C4-2B (cell line): ENCODE measurements around the gene PTPRF.

ENCODE experiments used
- H3K27ac ChIP-seq: fragments of 450-650 bp; 2 replicates; pipeline ENCODE4 v1.5.1; 2017
- CTCF ChIP-seq: fragments of 450-650 bp; conservative IDR thresholded peaks from 2 replicates; pipeline ENCODE4 v1.5.1; 2017; ENCODE audit warnings: mild to moderate bottlenecking
- ZFX ChIP-seq: fragments of 450-650 bp; IDR thresholded peaks from 2 replicates; pipeline ENCODE4 v1.6.1; 2017

Gene PTPRF

DNA sequence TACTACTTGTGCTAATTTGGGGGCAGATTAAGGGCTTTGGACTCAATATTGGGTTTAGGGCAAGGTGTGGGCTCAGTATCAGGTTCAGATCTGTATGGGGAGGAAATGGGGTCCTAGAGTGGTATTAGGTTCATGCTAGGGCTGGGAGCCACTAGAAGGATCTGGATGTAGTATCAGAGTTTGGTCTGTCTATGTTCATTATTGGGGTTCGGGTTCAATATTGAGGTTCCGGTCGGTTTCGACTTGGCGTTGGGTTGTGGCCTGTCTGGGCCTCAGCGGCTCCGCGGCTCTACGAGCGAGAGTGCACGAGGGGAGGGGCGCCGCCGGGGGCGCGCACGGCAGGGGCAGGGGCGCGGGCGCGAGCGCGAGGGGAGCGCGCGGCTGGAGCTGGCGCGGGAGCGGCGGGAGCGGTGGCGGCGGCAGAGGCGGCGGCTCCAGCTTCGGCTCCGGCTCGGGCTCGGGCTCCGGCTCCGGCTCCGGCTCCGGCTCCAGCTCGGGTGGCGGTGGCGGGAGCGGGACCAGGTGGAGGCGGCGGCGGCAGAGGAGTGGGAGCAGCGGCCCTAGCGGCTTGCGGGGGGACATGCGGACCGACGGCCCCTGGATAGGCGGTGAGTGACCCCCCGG is at the start of gene PTPRF:
Gene PTPRF, plus strand, starts transcription at position 401 of the 624 bp plus-strand sequence. CDS start 14,193 bp downstream, outside the sequence.
- TF ChIP-seq ZFX (no peak), CTCF (no peak)
- peak within 1 kb of the TSS; percentile 83 for H3K27ac ChIP-seq

DNA sequence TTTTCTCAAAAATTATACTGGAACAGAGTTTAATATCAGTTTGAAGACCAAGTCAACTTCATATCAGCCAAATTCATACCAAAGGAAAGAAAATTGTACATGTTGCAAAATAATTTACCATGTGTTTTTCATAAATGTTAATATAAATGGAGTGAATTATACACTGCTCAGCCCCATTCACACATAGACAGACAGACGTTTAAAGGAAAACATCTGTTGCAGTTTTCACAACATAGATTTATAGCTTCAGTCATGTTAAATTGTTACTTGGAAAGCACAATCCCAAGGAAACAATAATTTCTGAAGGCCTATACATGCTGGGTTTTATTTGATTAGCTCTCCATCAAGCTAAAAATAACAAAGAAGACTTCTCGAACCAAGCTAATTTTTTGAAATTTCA is 49.2 kb upstream of the PTPRF start:
- TF ChIP-seq CTCF (no peak), ZFX (no peak)
- H3K27ac ChIP-seq, result no peak overlapping the region

DNA sequence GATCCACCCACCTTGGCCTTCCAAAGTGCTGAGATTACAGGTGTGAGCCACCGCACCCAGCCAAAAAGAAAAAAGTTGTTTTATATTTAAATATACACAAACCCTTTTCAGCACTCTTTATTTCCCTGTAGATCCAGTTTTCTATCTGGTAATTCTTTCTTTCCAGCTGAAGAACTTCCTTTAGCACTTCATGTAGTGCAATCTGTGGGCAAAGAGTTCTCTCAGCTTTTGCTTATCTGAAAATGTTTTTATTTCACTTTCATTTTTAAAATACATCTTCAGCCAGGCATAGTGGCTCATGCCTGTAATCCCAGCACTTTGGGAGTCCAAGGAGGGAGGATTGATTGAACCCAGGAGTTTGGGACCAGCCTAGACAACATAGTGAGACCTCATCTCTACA is 48.5 kb upstream of the PTPRF start:
- TF ChIP-seq CTCF, result no peak
- TF ChIP-seq ZFX, result no peak

GRCh38 chr1:43484367-43484766 is 46.3 kb upstream of the PTPRF start:
- H3K27ac ChIP-seq, result no peak overlapping the region
- TF ChIP-seq ZFX (no peak), CTCF (no peak)

More for the DNA sequence above, 48.5 kb upstream of the PTPRF start:
- no peak overlapping the region for H3K27ac ChIP-seq

DNA sequence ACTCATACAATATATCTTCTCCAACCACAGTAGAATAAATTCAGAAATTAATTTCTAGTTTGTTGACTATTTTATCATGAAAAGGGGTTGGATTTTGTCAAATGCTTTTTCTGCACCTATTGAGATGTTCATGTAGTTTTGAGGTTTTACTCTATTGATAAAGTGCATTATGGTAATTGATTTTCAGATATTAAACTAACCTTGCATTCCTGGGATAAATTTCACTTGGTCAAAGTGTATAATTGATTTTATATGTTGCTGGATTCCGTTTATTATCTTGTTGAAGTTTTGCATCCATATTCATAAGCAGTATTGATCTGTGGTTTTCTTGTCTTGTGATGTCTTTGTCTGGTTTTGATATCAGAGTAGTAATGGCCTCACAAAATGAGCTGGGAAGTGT is 42.5 kb upstream of the PTPRF start:
- H3K27ac ChIP-seq, result no peak overlapping the region
- TF ChIP-seq ZFX (no peak), CTCF (no peak)

- no peak for TF ChIP-seq CTCF
- TF ChIP-seq ZFX, result no peak
- peak overlapping the region; percentile 75; the same call in 1 of the 2 replicates for H3K27ac ChIP-seq
Measured at GRCh38 chr1:43491061-43491460, 39.6 kb upstream of the PTPRF start.

- H3K27ac ChIP-seq, result peak overlapping the region; percentile 75; the same call in 1 of the 2 replicates
- no peak for TF ChIP-seq CTCF
- TF ChIP-seq ZFX, result no peak
Measured at GRCh38 chr1:43492826-43493225, 37.9 kb upstream of the PTPRF start.
